Measurements from ENCODE around the gene RGL3.
"Not testable (repeated sequence)": the region's sequence is repeated elsewhere in the genome, so short reads cannot be mapped to it uniquely, and the experiment has no call there.

RGL3 gene

GRCh38 chr19:11420429-11421370 lies 1.6 kb upstream of the RGL3 start:
- no peak for DNase-seq (ENCODE audit: low read depth)

GRCh38 chr19:11418094-11418548 lies 993 bp downstream of the RGL3 start:
- DNase-seq (ENCODE audit: low read depth): no peak

DNA sequence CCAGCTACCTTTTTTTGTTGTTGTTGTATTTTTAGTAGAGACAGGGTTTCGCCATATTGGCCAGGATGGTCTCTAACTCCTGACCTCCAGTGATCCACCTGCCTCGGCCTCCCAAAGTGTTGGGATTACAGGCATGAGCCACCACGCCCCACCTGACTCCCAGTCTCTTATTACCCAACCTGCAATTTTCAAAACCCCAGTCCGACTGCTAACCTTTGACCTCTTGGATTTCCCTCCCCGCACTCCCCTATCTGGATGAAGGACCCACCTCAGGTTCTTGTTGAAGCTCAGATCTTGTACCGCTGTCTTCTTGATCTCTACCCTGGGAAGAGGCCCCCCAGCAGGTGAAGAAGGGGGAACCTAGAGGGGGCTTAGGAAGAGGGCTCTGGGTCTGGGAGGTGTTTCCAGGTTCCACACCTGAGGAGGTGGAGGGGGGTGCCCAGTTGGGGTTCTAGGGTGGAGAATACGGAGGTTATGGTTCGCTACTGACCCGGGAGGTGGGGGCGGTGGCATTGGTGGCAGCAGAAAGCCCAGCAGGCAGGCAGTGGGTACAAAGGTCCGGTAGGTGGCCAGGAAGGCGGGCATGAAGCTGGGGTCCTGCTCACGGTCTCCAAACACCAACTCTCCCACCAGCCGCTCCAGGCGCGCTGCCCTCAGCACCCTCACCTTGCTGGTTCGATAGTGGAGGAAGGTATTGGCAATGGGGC lies 2.6 kb downstream of the RGL3 start:
- no peak for DNase-seq (ENCODE audit: low read depth)

GRCh38 chr19:11414544-11414943 lies 4.6 kb downstream of the RGL3 start:
- DNase-seq (ENCODE audit: low read depth): no peak

- no peak for DNase-seq (ENCODE audit: low read depth)
Measured at GRCh38 chr19:11410682-11411081, 8.4 kb downstream of the RGL3 start.

DNA sequence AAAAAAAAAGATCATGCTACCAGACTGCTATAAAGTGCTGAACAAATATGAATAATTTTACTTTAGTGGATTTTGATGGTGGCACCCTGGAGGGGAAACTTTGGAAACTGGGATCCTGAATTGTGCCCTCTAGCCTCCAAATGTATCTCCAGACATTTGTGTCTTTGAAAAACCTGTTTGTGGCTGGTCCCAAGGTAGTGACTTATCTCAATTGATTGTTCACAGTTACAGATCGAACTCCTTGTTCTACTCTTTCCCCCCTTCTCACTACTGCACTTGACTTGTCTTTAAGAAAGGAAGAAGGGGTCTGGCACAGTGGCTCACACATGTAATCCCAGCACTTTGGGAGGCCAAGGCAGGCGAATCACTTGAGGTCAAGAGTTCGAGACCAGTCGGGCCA lies 10.5 kb downstream of the RGL3 start:
- DNase-seq (ENCODE audit: low read depth): no peak

- DNase-seq (ENCODE audit: low read depth): not testable (repeated sequence)
Measured at GRCh38 chr19:11406703-11407236, 12.3 kb downstream of the RGL3 start.

GRCh38 chr19:11405846-11406643 lies 13.1 kb downstream of the RGL3 start:
- peak; percentile 43 for DNase-seq (ENCODE audit: low read depth)

- no peak for DNase-seq (ENCODE audit: low read depth)
Measured at GRCh38 chr19:11404588-11405222, 14.4 kb downstream of the RGL3 start.

DNA sequence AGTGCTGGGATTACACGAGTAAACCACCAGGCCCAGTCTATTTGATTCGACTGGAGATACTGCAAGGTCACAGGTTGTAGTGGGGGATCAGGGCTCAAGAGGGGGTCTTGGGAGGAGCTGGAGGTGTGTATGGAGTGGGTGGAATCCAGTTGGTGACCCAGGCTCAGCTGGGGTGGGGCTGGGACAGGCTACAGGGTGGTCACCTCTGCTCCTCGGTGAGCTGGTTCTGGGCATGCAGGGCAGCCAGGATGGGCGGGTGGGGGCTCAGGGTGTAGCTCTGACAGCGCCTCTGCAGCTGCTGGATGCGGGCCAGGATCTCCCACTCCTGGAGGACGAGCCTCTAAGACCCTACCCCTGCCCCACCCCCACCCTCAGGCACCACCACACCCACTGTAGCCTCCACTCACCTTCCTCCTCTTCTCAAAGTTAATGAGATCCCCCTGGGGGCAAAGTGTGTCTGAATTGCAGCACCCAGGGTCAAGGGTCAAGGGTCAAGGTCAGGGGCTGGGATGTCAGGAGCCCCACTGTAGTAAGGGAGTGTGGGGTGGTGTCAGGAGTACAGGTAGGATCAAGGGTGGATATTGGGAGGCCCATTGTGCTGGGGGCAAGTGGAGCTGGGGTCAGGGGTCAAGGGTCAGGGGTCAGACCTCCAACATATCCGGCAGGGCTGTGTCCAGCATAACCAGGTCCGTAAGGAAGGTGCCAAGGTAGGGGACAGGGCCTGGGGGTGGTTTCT lies 17.1 kb downstream of the RGL3 start:
- no peak for DNase-seq (ENCODE audit: low read depth)

DNA sequence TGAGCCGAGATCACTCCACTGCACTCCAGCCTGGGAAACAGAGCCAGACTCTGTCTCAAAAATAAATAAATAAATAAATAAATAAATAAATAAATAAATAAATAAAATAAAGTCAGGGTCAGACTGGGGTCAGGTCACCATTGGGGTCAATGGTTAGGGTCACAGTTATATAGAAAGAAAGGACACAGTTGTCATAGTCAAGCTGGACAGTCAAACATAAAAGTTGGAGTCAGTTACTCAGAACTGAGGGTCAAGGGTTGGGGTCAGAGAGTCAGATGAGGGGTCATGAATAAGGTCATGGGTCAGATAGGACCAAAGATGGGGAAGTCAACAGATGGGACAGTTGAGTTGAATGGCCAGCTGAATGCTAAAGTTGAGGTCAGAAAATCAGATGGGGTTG lies 18.3 kb downstream of the RGL3 start:
- no peak for DNase-seq (ENCODE audit: low read depth)

DNA sequence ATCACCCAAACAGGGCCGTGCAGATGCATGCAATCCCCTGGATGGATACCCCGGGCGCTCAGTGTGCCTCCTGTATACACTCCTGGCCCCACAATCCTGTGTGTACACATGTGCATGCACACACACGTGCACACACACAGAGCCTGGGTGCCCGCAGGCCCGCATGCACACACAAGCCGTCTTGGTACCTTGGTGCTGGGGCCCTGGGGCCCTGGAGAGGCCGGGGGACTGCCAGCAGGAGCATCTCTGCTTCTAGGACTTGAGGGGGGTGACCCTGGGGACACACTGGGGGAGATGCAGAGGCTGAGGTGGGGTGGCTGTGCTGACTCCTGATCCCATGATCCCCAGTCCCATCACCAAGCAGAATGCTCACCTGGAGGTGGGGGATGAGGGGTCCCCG lies 19.4 kb downstream of the RGL3 start:
- DNase-seq (ENCODE audit: low read depth): no peak

- no peak for DNase-seq (ENCODE audit: low read depth)
Measured at GRCh38 chr19:11397089-11397610, 22.0 kb downstream of the RGL3 start.

DNA sequence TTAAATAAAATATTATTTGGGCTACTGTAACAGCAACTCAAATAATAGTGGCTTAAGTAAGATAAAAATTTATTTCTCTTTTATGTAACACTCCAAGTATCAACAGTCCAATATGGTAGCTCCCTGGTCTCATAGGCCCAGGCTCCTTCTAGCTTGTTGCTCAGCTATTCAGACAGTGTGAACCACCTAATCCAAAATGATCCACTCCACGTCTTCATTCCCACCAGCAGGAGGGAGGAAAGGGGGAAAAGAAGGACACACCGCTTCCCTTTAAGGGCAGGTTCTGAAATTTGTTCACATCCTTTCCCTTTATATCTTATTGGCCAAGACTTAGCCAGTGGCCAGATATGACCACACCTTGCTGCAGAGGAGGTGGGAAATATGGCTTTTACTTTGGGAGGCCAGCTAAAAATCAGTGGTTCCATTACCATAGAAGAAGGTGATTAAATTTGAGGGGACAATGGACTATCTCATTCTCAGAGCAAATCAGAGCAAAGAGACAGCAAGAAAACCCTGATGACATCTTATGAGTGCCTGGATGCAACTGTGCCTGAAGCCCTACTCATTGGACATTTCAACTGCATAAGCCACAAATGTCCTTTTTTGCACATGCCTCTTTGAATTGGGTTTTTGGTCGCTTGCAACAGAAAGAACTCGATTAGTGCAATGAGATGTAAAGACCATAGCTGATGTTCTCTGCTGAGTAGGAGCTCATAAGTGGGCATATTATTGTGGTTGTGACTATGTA lies 28.0 kb downstream of the RGL3 start:
- no peak for DNase-seq (ENCODE audit: low read depth)

DNA sequence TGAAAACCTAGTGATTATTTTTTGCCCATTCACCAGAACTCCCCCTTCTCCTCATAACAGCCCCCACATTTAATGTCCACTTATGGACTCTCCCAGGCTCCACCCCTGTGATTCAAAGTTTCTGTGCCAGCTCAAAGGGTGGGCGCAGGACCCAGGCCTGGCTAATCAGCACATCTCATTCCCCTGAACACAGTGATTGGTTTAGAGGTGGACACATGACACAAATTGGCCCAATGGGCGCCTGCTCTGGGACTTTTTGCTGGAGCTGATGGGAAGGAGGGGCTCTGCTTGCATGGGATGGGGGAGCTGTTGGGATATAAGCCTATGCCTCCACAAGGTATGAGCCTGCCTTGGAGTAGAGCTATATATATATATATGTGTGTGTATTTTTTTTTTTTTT lies 28.8 kb downstream of the RGL3 start:
- no peak for DNase-seq (ENCODE audit: low read depth)

- DNase-seq (ENCODE audit: low read depth): no peak
Measured at GRCh38 chr19:11387162-11388034, 31.7 kb downstream of the RGL3 start.

GRCh38 chr19:11384778-11385129 lies 34.4 kb downstream of the RGL3 start:
- DNase-seq (ENCODE audit: low read depth): no peak

GRCh38 chr19:11383706-11384048 lies 35.4 kb downstream of the RGL3 start:
- DNase-seq (ENCODE audit: low read depth): no peak

Data from activated T-cell treated with anti-CD3 and anti-CD28 coated beads for 48 hours (primary cell).